DOHH2 (cell line): ENCODE measurements around the gene SYCP1.

Experiments
- EZH2phosphoT487 ChIP-seq: fragments of 200-600 bp; sonication (generic); IDR thresholded peaks from 2 replicates; pipeline ENCODE4 v1.6.1; 2017; ENCODE audit warnings: borderline replicate concordance, mild to moderate bottlenecking, antibody characterized with exemption, low read length, moderate library complexity, mixed read lengths
- TF ChIP-seq, protein P1 (sequence below): fragments of 200-600 bp; sonication (generic); IDR thresholded peaks from one replicate; pipeline ENCODE4 v1.5.1; 2014; ENCODE audit warnings: antibody characterized with exemption, mild to moderate bottlenecking, low read depth, low read length; ENCODE audit not compliant: poor library complexity, severe bottlenecking

- TF ChIP-seq, protein P1, sequence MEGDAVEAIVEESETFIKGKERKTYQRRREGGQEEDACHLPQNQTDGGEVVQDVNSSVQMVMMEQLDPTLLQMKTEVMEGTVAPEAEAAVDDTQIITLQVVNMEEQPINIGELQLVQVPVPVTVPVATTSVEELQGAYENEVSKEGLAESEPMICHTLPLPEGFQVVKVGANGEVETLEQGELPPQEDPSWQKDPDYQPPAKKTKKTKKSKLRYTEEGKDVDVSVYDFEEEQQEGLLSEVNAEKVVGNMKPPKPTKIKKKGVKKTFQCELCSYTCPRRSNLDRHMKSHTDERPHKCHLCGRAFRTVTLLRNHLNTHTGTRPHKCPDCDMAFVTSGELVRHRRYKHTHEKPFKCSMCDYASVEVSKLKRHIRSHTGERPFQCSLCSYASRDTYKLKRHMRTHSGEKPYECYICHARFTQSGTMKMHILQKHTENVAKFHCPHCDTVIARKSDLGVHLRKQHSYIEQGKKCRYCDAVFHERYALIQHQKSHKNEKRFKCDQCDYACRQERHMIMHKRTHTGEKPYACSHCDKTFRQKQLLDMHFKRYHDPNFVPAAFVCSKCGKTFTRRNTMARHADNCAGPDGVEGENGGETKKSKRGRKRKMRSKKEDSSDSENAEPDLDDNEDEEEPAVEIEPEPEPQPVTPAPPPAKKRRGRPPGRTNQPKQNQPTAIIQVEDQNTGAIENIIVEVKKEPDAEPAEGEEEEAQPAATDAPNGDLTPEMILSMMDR, result no peak
- no peak for TF ChIP-seq EZH2phosphoT487
Observed at GRCh38 chr1:115013792-115014191, 159.1 kb downstream of the SYCP1 start.
